Liver (tissue), 3 donors: ENCODE measurements around the gene VMAC.

Source experiments
- FOXA1 ChIP-seq: IDR thresholded peaks from 2 replicates; pipeline ENCODE4 v1.6.1; 2016; ENCODE audit warnings: antibody characterized with exemption
- JUND ChIP-seq, 2 donors: IDR thresholded peaks; 2 replicates each; pipeline ENCODE4 v1.6.1; 2016; ENCODE audit warnings: antibody characterized with exemption in 2 of 2
- TAF1 ChIP-seq: conservative IDR thresholded peaks from 2 replicates; pipeline ENCODE4 v1.6.1; 2016; ENCODE audit warnings: antibody characterized with exemption, mild to moderate bottlenecking
- TF ChIP-seq, protein P1 (sequence below): fragments of 150-350 bp; IDR thresholded peaks from 2 replicates; pipeline ENCODE4 v1.5.1; 2017; ENCODE audit warnings: improper control_type of control experiment, low read depth, low read length; ENCODE audit not compliant: missing input control
- donor health status: healthy.
- donor health status: healthy.

DNA sequence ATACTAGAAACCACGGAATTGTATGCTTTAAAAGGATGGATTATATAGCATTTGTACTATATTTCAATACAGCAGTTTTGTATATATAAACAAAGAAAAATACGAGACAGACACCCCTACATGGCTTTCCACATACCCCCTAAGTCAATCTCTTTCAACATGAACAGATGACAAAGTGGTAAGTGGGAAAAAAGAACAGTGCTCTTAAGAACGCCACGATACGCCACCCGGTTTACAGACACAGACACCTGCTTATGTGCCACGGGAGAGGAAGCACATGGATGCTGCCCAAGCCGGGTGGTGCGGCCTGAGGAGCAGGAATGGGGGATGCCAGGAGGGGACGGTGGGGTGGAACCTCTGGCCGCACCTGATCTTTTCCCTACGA lies 17.5 kb downstream of the VMAC start:
- TF ChIP-seq TAF1 (no peak), JUND (IDR thresholded peaks at IDR 0.05) (no peak), FOXA1 (no peak)
- TF ChIP-seq, protein P1, sequence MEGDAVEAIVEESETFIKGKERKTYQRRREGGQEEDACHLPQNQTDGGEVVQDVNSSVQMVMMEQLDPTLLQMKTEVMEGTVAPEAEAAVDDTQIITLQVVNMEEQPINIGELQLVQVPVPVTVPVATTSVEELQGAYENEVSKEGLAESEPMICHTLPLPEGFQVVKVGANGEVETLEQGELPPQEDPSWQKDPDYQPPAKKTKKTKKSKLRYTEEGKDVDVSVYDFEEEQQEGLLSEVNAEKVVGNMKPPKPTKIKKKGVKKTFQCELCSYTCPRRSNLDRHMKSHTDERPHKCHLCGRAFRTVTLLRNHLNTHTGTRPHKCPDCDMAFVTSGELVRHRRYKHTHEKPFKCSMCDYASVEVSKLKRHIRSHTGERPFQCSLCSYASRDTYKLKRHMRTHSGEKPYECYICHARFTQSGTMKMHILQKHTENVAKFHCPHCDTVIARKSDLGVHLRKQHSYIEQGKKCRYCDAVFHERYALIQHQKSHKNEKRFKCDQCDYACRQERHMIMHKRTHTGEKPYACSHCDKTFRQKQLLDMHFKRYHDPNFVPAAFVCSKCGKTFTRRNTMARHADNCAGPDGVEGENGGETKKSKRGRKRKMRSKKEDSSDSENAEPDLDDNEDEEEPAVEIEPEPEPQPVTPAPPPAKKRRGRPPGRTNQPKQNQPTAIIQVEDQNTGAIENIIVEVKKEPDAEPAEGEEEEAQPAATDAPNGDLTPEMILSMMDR = no peak
